ENCODE data around the gene DCHS2.
"Not testable (repeated sequence)": the region's sequence is repeated elsewhere in the genome, so short reads cannot be mapped to it uniquely, and the experiment has no call there.

The DCHS2 gene

DNA sequence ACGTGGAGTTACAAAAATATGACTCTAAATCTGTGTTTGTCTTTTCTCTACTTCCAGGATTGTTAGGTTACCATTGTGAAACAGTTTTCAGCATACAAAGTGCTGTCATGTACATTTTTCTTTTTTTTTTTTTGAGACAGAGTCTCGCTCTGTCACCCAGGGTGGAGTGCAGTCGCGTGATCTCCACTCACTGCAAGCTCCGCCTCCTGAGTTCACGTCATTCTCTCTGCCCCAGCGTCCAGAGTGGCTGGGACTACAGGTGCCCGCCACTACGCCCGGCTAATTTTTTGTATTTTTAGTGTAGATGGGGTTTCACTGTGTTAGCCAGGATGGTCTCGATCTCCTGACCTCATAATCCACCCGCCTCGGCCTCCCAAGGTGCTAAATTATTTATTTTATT, 274.2 kb downstream of the DCHS2 start:
- not testable (repeated sequence) for DNase-seq (ENCODE audit: low spot score)

DNA sequence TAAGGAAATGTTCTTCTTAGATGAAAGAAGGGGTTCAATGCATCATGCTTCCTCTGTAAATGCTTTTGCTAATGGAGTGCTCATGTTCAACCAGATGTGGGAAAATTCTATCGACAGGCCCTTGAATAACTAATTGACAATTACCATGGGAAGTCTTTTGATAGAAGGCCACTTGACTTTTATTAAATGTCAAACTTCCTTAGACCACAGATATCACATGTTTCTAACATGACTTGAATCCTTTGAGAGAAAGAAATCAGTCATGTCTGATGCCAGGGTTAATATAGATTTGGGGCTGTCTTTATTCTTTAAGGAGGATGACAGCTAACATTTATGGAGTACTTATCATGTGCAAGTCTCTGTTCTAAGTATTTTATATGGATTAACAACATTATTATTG, 280.1 kb downstream of the DCHS2 start:
- no peak for DNase-seq (ENCODE audit: low spot score)

DNA sequence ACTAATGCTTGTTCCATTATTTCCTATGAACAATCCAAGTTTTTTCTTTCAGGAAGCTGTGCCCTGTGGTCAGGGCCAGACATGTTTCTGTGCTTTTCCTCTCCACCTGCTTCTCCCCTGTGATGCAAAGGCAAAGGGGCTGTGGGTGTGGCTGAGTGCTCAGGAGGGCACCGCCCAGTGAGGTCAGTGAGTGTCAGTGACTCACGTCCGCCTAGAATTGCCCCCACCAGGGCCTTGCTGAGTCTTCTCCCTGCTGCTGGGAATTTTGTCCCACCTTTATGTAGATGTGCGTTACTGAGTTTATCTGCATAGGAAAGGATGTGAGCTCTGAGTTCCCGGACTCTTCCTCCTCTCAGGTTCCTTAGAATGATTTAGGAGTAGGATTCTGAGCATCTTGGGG, 283.2 kb downstream of the DCHS2 start:
- DNase-seq (ENCODE audit: low spot score), result no peak

DNA sequence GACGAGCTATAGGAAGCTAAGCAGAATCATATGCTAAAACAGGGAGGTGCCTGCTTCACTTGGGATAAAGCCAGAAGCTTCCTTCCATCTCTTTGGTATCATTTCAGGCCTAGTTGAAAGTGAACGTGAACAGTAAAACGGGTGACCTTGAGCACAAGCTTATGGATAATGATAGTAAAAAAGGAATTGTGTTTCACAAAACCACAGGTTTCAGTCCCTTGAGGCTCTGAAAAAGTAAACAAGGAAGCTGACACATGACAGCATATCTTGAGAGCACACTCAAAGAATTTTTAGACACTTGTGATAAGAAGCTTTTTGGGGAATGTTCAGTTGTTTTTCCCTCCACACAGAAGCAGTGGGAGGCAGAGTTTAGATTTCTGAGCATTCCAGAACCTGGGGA, 286.1 kb downstream of the DCHS2 start:
- DNase-seq (ENCODE audit: low spot score), result no peak

DNA sequence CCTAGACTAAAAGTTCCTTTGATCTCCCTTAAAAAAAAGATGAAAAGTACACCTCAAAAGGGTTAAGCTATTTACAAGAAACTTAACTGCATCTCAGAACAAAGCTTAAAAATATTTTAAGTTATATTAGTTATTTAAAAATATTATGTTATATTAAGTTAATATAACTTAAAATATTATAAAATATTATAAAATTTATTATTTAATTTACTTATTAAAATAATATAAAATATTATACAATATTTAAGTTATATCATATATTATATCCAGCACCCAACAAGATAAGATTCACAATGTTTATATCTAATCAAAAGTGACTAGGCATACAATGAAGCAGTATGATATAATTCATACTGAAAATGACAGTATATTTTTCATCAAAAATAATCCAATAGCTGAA, 296.9 kb downstream of the DCHS2 start:
- DNase-seq (ENCODE audit: low spot score), result no peak

DNA sequence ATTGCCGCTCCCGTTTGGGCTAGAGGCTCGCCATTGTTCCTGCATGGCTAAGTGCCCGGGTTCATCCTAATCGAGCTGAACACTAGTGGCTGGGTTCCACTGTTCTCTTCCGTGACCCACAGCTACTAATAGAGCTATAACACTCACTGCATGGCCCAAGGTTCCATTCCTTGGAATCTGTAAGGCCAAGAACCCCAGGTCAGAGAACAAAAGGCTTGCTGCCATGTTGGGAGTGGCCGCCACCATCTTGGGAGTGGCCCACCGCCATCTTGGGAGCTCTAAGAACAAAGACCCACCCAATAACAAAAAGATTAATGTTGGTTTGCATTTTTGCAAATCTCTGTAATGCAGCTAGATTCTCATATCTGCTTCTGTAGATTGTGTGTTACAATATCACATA, 299.0 kb downstream of the DCHS2 start:
- no peak for DNase-seq (ENCODE audit: low spot score)

DNA sequence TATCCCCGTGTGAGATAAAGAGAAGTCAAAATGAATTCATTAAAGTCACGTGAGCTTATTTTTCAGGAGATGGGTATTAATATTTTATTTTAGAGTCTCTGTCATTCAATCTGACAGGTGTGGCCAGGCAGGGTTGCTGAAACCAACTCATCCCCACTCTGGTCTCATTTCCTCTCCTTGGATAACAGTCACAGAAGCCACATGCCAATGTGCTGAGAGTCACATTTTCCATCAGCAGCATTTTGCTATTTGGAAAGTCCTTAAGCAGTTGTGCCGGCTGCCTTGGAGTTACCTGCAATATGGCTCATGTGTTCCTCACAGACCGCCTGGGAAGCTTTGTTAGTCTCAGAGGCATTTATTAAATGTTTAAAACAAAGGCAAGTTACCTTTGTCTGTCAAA, 302.3 kb downstream of the DCHS2 start:
- DNase-seq (ENCODE audit: low spot score), result no peak

DNA sequence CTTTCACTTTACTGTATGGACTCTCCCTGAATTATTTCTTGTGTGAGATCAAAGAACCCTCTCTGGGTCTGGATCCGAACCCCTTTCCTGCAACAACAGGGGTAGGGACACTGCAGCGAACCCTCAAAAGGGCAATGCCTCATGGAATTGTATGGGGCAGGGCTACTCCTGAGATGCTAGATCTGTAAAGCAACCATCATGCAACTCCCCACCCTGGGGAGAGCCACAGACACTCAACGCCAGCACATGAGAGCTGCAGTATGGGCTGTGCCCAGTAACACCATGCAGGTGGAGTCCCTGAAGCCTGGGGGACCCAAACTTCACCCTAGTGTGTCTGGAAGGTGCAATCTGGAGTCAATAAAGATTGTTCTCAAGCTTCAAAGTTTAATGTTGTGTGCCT, 304.7 kb downstream of the DCHS2 start:
- DNase-seq (ENCODE audit: low spot score), result no peak

DNA sequence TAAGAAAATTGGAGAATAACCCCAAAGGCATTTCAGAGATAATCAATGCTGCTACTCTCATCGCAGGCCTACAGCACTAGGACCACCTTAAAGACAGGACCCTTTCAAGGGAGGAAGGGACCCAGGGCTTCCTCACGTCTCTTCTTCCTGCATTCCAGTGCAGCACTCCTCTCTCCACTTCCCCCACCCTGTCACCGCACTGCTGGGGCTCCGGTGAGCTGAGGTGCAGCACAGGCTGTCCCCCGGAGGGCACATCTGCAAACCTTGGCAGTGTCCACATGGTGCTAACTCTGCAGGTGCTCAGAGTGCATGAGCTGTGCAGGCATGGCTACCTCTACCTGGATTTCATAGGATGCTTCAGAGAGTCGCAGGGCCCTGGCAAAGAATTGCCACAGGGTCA, 305.6 kb downstream of the DCHS2 start:
- DNase-seq (ENCODE audit: low spot score), result no peak

DNA sequence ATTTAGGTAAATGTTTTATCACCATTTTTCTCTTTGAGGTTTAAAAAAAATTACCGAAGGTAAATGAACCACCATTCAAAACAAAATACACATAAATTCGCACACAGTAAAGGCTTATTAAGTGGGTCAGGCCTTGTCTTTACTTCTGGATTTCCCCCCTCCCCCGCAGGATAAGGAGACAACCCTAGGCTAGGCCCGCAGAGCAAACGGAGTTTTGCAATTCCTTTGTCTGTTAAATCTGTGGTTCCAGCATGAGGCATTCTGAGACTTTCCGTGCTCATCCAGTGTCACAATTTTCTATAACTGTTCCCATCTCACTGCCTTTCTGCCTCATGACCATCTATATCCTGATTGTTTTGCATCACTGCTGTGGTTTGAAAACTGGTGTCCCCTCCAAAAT, 307.4 kb downstream of the DCHS2 start:
- DNase-seq (ENCODE audit: low spot score), result no peak

DNA sequence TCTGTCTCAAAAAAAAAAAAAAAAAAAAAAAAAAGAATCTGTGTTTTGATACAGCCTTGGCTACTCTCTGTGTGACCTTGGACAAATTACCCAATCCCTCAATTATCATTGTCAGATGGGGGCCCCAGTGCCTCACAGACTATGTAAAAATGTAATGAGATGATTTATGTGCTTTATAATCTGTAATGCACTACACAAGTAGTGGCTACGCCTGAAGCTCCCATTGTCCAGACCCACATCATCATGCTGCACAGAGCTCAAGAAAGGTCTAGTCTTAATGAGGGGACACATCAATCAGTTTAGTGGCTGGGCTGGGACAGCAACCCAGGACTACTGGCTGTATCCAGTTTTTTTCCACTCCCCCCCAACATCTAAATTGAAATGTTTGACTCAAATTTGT, 308.3 kb downstream of the DCHS2 start:
- no peak for DNase-seq (ENCODE audit: low spot score)
